Esophagus muscularis mucosa (tissue), 3 donors: Measurements from ENCODE around the gene STX18.

Experiments
- CTCF ChIP-seq, 3 experiments: fragments of 200-600 bp in 2 of 3; fragments of 450-650 bp in 1 of 3; sonication (generic) in 2 of 3; IDR thresholded peaks; one replicate each; pipeline ENCODE4 v1.5.1; 2017 to 2019; ENCODE audit warnings: antibody characterized with exemption in 3 of 3, mild to moderate bottlenecking in 2 of 3, moderate library complexity in 1 of 3
- POLR2A ChIP-seq: fragments of 450-650 bp; IDR thresholded peaks from one replicate; pipeline ENCODE4 v1.6.1; 2017; ENCODE audit warnings: antibody characterized with exemption, moderate library complexity, mild to moderate bottlenecking, low read depth
- POLR2AphosphoS5 ChIP-seq, 2 donors: sonication (generic); formaldehyde crosslinking; IDR thresholded peaks; one replicate each; pipeline ENCODE4 v1.6.1; 2017; ENCODE audit warnings: antibody characterized with exemption in 2 of 2

DNA sequence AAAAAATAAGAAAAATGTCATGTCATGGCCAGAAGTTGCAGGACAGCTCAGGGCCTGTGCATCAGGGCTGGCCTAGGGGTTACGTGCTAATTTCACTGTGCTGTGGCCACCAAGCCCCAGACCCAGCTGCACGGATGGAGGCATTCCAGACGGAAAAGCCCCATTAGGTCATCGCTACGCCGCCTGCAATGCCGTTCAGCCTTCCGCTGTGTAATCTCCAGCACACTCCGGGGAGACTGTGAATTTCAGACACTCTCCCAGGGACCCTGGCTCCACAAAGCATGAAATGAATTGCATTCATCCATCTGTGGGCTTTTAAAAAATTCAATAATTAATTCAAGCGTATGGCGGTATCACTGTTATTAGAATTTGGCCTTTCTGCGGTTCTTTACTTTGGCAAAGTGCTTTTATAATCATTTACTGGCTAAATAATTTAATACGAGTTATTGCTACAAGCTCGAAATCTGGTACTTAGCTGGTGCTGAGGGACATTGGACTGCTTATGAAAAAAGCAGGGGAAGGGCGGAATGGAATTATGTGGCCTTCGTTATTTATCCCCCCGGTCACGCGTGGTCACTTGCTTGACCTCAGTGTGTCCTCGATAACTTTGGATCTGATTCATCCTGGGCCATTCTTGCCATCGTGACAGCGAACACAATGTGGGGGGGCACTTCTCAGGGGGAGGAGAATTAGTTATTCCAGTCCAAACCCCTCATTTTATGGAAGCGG, 164.0 kb downstream of the STX18 start:
- no peak for TF ChIP-seq CTCF (IDR thresholded peaks at IDR 0.05)
- TF ChIP-seq POLR2A, result no peak
- TF ChIP-seq POLR2AphosphoS5 (IDR thresholded peaks at IDR 0.05), result no peak
